Astrocyte of the spinal cord (primary cell): ENCODE measurements around the gene GAMT.

Source experiments
- DNase-seq: peaks from one replicate; pipeline ENCODE4 v3.0.0; 2011; ENCODE audit warnings: low read depth, low spot score
- H3K4me3 ChIP-seq: 2 replicates; pipeline ENCODE4 v1.5.1; 2011; ENCODE audit warnings: low read depth, mild to moderate bottlenecking, low read length, moderate library complexity
- in situ Hi-C: cut with HindIII; loops from 2 replicates; pipeline ENCODE4 v1.10.0; 2017; ENCODE audit warnings: low sequenced_read_pairs
- TF ChIP-seq, protein P1 (sequence below): IDR thresholded peaks from 2 replicates; pipeline ENCODE4 v1.5.1; 2012; ENCODE audit warnings: low read depth, mild to moderate bottlenecking, low read length, inconsistent platforms

Gene GAMT

GRCh38 chr19:1412323-1412923 lies 11.1 kb upstream of the GAMT start:
- in situ Hi-C loops, result no loop called here
- no peak overlapping the region for H3K4me3 ChIP-seq
- no peak for DNase-seq
- TF ChIP-seq, protein P1, sequence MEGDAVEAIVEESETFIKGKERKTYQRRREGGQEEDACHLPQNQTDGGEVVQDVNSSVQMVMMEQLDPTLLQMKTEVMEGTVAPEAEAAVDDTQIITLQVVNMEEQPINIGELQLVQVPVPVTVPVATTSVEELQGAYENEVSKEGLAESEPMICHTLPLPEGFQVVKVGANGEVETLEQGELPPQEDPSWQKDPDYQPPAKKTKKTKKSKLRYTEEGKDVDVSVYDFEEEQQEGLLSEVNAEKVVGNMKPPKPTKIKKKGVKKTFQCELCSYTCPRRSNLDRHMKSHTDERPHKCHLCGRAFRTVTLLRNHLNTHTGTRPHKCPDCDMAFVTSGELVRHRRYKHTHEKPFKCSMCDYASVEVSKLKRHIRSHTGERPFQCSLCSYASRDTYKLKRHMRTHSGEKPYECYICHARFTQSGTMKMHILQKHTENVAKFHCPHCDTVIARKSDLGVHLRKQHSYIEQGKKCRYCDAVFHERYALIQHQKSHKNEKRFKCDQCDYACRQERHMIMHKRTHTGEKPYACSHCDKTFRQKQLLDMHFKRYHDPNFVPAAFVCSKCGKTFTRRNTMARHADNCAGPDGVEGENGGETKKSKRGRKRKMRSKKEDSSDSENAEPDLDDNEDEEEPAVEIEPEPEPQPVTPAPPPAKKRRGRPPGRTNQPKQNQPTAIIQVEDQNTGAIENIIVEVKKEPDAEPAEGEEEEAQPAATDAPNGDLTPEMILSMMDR, result no peak

DNA sequence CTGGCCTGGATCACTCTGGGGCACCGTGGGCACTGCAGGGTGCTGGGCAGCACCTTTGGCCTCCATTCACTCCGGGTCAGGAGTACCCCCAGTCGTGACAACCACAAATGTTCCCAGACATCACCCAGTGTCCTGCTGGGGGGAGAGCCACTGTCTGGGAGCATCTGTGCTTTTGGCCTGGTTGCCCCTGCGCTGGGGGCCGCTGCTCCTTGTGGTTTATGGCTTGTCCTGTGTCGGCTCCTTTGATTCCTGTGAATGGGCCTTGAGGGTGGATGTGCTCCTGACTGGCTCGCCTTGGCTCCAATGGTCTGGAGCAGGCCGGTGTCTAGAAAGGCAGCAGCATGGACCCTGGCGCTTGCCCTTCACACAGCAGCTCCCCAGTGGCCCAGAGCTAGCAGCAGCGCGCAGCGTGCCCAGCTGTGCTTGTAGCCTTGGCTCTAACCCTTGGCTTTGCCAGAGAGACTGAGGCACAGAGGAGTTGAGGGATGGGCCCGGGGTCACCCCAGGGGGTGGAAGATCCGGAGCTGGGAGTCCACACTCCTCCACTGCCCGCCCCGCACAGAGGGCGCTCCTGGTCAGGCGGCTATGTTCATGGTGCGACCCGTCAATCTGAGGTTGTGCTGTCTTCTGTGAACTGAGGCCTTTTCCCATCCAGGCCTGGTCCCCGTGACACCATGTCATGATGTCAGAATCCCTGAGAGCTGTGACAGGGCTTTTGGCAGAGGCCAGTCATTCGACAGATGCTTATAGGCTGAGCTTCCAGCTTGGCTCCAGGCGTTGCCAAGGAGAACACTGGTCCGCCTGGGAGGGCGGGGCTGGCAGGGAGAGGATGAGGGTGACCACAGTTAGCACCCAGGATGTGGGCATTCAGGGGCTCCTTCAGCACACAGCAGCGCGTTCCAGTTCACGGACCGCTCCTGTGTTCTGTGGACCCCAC lies 10.2 kb upstream of the GAMT start:
- H3K4me3 ChIP-seq, result no peak overlapping the region
- in situ Hi-C loops, result no loop called here
- DNase-seq, result peak; percentile 45

DNA sequence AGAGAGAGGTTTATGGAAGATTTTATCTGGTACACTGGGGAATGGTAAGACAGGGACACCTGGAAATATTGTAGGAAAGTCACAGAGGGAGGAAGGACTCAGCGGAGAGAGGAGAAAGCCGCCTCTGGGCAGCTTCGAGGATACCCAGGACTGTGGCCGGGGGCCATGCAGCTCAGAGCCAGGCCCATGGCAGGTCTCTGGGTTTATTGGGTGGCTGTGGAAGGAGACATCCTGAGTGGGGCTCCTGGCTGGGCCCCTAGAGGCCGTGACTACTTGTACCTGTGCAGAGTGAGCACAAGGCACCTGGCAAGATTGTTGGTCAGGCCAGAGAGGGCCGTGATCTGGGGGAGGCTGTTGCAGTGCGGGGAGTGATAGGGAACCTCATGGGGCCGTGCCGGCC lies 9.4 kb upstream of the GAMT start:
- no peak for DNase-seq
- in situ Hi-C loops, result no loop called here
- TF ChIP-seq, protein P1, result no peak
- no peak overlapping the region for H3K4me3 ChIP-seq

More for the DNA sequence above, 10.2 kb upstream of the GAMT start:
- TF ChIP-seq, protein P1, result no peak

GRCh38 chr19:1410136-1410786 lies 8.9 kb upstream of the GAMT start:
- no peak overlapping the region for H3K4me3 ChIP-seq
- TF ChIP-seq, protein P1, result no peak
- in situ Hi-C loops, result no loop called here
- peak; percentile 61 for DNase-seq

GRCh38 chr19:1409204-1410005 lies 8.1 kb upstream of the GAMT start:
- H3K4me3 ChIP-seq, result peak overlapping the region; percentile 87
- TF ChIP-seq, protein P1, result no peak
- in situ Hi-C loops, result no loop called here

More at GRCh38 chr19:1409204-1410005, 8.1 kb upstream of the GAMT start:
- no peak for DNase-seq
